Spleen (tissue), 7 donors: ENCODE measurements around the gene ST8SIA3.

ENCODE experiments used
- CTCF ChIP-seq, 11 experiments: fragments of 200-600 bp in 7 of 11; fragments of 450-650 bp in 4 of 11; sonication (generic) in 4 of 11; IDR thresholded peaks in 8 of 11; conservative IDR thresholded peaks in 3 of 11; 1 replicate in 7 of 11; 2 replicates in 4 of 11; pipeline versions ENCODE4 v1.4.0 to v1.8.0; 2016 to 2021; ENCODE audit warnings: antibody characterized with exemption in 11 of 11, inconsistent platforms in 4 of 11, mild to moderate bottlenecking in 1 of 11
- POLR2A ChIP-seq, 3 donors: fragments of 450-650 bp; IDR thresholded peaks; one replicate each; pipeline ENCODE4 v1.5.1; 2017; ENCODE audit warnings: antibody characterized with exemption in 3 of 3, mild to moderate bottlenecking in 1 of 3
- POLR2AphosphoS5 ChIP-seq, 3 donors: sonication (generic); formaldehyde crosslinking; IDR thresholded peaks; one replicate each; pipeline ENCODE4 v1.5.1; 2017; ENCODE audit warnings: antibody characterized with exemption in 3 of 3
- donor health status: DM: no; HTN: no; CAD: no; lungs with moderate emphysema.
- donor health status: DM: no; HTN: no; CAD: no.
- donor health status: DM: no; HTN: no; CAD: no.

GRCh38 chr18:57337890-57338289, 14.5 kb upstream of the ST8SIA3 start:
- TF ChIP-seq CTCF (IDR thresholded peaks at IDR 0.05 in 8 of 11, conservative IDR thresholded peaks at IDR 0.05 in 3 of 11) (no peak), POLR2AphosphoS5 (IDR thresholded peaks at IDR 0.05) (no peak), POLR2A (IDR thresholded peaks at IDR 0.05) (no peak)
